HepG2 (cell line): Measurements from ENCODE around the gene PIP4K2B. TPM values are rescaled to one million over a fixed set of nuclear protein-coding genes. Genes with fewer than 3 reads are reported as not detected.
A peak's percentile ranks its signal among the peaks of the same experiment; 100 is the strongest.

Source experiments
- ATF6 ChIP-seq: sonication (generic); formaldehyde crosslinking; conservative IDR thresholded peaks from 2 replicates; pipeline ENCODE4 v1.4.0; 2020; ENCODE audit warnings: missing genetic modification reagents
- BORCS8-MEF2B ChIP-seq: sonication (generic); formaldehyde crosslinking; IDR thresholded peaks from 2 replicates; pipeline ENCODE4 v1.8.0; 2022; ENCODE audit warnings: mild to moderate bottlenecking, missing genetic modification reagents
- GPN1 ChIP-seq: sonication (generic); formaldehyde crosslinking; IDR thresholded peaks from 2 replicates; pipeline ENCODE4 v1.5.1; 2020; ENCODE audit warnings: missing genetic modification reagents, borderline replicate concordance
- KLF6 ChIP-seq: IDR thresholded peaks from 2 replicates; pipeline ENCODE4 v1.8.0; 2016; ENCODE audit warnings: missing biosample characterization, missing genetic modification reagents
- MIER2 ChIP-seq: IDR thresholded peaks from 2 replicates; pipeline ENCODE4 v1.6.1; 2016; ENCODE audit warnings: missing biosample characterization, missing genetic modification reagents
- MYNN ChIP-seq: sonication (generic); formaldehyde crosslinking; IDR thresholded peaks from 2 replicates; pipeline ENCODE4 v1.4.0; 2020; ENCODE audit warnings: mild to moderate bottlenecking, low read depth, missing genetic modification reagents
- RAD51 ChIP-seq: fragments of 450-650 bp; IDR thresholded peaks from 2 replicates; pipeline ENCODE4 v1.6.1; 2016; ENCODE audit warnings: borderline replicate concordance
- RFXANK ChIP-seq: IDR thresholded peaks from 2 replicates; pipeline ENCODE4 v1.6.1; 2016
- SKI ChIP-seq: fragments of 450-650 bp; IDR thresholded peaks from one replicate; pipeline ENCODE4 v1.6.1; 2018; ENCODE audit warnings: mild to moderate bottlenecking; ENCODE audit not compliant: partially characterized antibody
- TAF15 ChIP-seq: fragments of 200-400 bp; formaldehyde crosslinking; IDR thresholded peaks from one replicate; pipeline ENCODE4 v1.6.1; 2018; ENCODE audit warnings: mild to moderate bottlenecking, low read depth, low read length; ENCODE audit not compliant: poor library complexity, severe bottlenecking
- ZBTB46 ChIP-seq: sonication (generic); formaldehyde crosslinking; IDR thresholded peaks from 2 replicates; pipeline ENCODE4 v1.4.0; 2020; ENCODE audit warnings: mild to moderate bottlenecking, missing genetic modification reagents, borderline replicate concordance
- ZHX2 ChIP-seq, 2 experiments: sonication (generic) in 1 of 2; formaldehyde crosslinking in 1 of 2; IDR thresholded peaks; 2 replicates each; pipeline versions ENCODE4 v1.6.1 to v1.9.0; 2014 to 2022; ENCODE audit warnings: antibody characterized with exemption in 1 of 2, borderline replicate concordance in 1 of 2, inconsistent platforms in 1 of 2, low read depth in 1 of 2, missing genetic modification reagents in 1 of 2
- ZNF24 ChIP-seq: fragments of 450-650 bp; IDR thresholded peaks from 2 replicates; pipeline ENCODE4 v1.6.1; 2017; ENCODE audit warnings: antibody characterized with exemption, mild to moderate bottlenecking
- ZNF253 ChIP-seq: sonication (generic); formaldehyde crosslinking; IDR thresholded peaks from 2 replicates; pipeline ENCODE4 v1.8.0; 2022; ENCODE audit warnings: mild to moderate bottlenecking, missing genetic modification reagents, borderline replicate concordance
- ZNF33A ChIP-seq: sonication (generic); formaldehyde crosslinking; IDR thresholded peaks from 2 replicates; pipeline ENCODE4 v1.5.1; 2020; ENCODE audit warnings: missing genetic modification reagents, mild to moderate bottlenecking, moderate library complexity, borderline replicate concordance
- ZNF530 ChIP-seq: sonication (generic); formaldehyde crosslinking; IDR thresholded peaks from 2 replicates; pipeline ENCODE4 v1.5.0; 2020; ENCODE audit warnings: low read depth, mild to moderate bottlenecking, missing genetic modification reagents
- ZNF615 ChIP-seq: sonication (generic); formaldehyde crosslinking; IDR thresholded peaks from 2 replicates; pipeline ENCODE4 v1.5.0; 2020; ENCODE audit warnings: mild to moderate bottlenecking, missing genetic modification reagents, borderline replicate concordance
- polyA plus RNA-seq, 8 experiments: library from polyadenylated mRNA; depleted of rRNA in 3 of 8; stranded (reverse) in 7 of 8; unstranded in 1 of 8; fragments of >200 nt; fragmentation: Illumina TruSeq in 4 of 8; extraction: Trizol in 4 of 8; gene quantifications; 2 replicates each; pipeline versions ENCODE4 v1.2.1 to v1.2.3, GENCODE V29; 2011 to 2016; ENCODE audit warnings: low read depth in 4 of 8, missing spikeins in 1 of 8, mixed read lengths in 1 of 8; ENCODE audit not compliant: insufficient read depth in 1 of 8
- total RNA-seq, 5 experiments: library from RNA; depleted of rRNA; stranded (reverse); fragments of >200 nt; fragmentation: Illumina TruSeq; extraction: Trizol; gene quantifications; 2 replicates each; pipeline ENCODE4 v1.2.3, GENCODE V29; 2016; ENCODE audit warnings: low read depth in 1 of 5

The PIP4K2B gene
- total and polyA plus RNA-seq, 2 of the 13 experiments (the other 11 are each of a cell fraction or from before 2014, with no cell fraction given): 20.4 to 54.0 TPM

- 0 out of 2 replicates have a peak, but pooled peaks have one; percentile 88 for TF ChIP-seq ZBTB46
- TF ChIP-seq ZNF253 (CRISPR knock-in tag): 0 out of 2 replicates have a peak, but pooled peaks have one; percentile 68
- TF ChIP-seq SKI: peak; percentile 28
- TF ChIP-seq ZNF615 (CRISPR knock-in tag): no peak
- peak; percentile 83; the same call in 1 of the 2 replicates for TF ChIP-seq BORCS8-MEF2B
- TF ChIP-seq ZNF33A: no peak
- peak; percentile 71; the same call in 1 of the 2 replicates for TF ChIP-seq KLF6
- TF ChIP-seq MIER2: peak; percentile 42; the same call in 1 of the 2 replicates
- TF ChIP-seq ZNF24: no peak
- no peak; the same call in 1 of the 2 replicates for TF ChIP-seq RAD51
- TF ChIP-seq ZNF530 (CRISPR knock-in tag): no peak
- TF ChIP-seq MYNN (CRISPR knock-in tag): no peak
- TF ChIP-seq TAF15: no peak
- no peak for TF ChIP-seq ATF6 (CRISPR knock-in tag)
- no peak for TF ChIP-seq RFXANK (CRISPR knock-in tag)
- peak; percentile 81 for TF ChIP-seq ZHX2 (IDR thresholded peaks at IDR 0.05; ENCODE audit: low read depth)
- TF ChIP-seq ZHX2 (CRISPR knock-in tag; IDR thresholded peaks at IDR 0.05; ENCODE audit: borderline replicate concordance): no peak; the same call in 1 of the 2 replicates
- TF ChIP-seq GPN1 (CRISPR knock-in tag): no peak
Measured at GRCh38 chr17:38752308-38753070, 46.9 kb downstream of the PIP4K2B start, which contains the start of gene PSMB3 (continued).
